ENCODE results near the gene PTPN5. TPM values are rescaled to one million over a fixed set of nuclear protein-coding genes. Genes with fewer than 3 reads are reported as not detected.
"Not testable (repeated sequence)": the region's sequence is repeated elsewhere in the genome, so short reads cannot be mapped to it uniquely, and the experiment has no call there.

PTPN5 gene
- total RNA-seq, 1 experiment from 2014 or later: not detected

DNA sequence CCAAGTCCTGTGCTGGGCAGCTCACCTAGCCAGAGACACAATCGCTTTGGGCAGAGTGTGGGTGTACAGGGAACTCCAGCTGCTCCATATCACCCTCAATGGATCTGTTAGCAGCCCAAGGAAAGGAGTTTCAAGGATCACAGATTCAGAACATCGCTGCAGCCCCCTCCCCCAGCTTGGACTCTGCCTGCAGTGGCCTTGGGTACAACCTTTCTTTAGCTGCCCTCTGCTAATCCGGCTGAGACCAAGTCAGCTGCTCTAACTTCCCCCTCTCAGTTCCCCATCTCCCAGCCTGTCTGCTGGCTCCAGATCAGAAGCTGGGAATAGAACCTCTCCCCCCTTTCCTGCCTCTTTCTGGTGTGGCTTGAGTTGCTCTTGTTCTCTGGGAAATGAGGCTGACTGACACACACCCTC is 91.7 kb downstream of the PTPN5 start:
- DNase-seq (ENCODE audit: low spot score): no peak
- in situ Hi-C loops (cut with HindIII; ENCODE audit: low sequenced_read_pairs): no loop called here

DNA sequence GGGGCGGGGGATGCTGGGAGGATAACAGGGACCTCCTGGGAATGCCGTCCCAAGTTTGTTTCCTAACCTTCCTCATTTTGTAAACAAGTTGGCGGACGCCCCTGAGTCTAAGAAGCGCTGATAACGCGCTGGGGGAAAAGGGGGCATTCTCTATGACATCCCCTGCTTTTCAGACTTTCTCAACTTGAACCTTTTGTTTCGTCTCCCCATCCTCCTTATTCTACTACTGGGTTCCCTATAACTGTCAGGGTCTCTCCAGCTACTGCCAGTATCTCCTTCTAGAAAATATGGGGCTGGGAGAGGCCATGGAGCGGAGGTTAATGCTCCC is 92.4 kb downstream of the PTPN5 start:
- no peak for DNase-seq (ENCODE audit: low spot score)
- in situ Hi-C loops (cut with HindIII; ENCODE audit: low sequenced_read_pairs): no loop called here

DNA sequence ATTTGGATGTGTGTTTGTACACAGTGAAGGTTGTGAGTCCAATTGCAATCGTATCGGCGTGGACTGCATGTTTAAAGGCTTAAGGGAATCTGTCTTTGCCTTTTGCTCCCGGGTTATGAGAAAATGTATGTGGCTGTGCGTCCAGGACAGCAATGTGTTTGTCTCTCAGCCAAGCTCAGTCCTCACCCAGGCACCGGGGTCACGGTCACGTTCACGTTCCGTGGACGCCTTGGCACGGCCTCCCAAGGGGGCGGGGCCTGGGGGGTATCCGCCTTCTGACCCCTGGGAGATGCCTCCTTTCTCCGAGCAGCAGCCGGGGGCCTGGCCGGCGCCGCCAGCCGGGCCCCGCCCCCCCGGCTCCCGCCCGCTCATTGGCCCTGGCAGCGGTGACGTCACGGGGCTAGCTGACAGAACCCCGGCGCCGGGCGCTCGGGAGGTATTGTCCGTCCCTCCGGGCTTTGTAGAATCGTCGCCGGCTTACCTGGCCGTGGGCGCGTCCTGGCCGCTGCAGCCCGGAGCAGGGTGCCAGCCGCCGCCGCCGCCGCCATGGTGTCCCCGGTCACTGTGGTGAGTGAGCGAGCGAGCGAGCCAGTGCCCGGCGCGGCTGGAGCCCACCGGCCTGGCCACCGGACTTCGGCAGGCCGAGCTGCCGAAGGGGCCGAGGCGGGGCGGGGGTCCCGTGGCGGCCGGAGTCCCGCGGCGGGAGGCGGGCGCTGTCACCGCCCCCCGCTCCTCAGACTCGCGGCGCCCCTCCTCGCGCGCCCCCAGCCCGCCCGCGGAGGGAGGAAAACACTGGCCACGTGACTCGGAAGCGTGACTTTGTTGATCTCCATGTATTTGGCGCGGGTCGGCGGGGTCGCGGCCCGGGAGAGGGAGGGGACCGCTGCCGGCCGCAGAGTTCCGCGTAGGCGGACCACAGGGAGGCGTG is 93.0 kb downstream of the PTPN5 start, which contains the start of gene TMEM86A:
Gene TMEM86A, plus strand, starts transcription at position 439 of the 928 bp plus-strand sequence. Its CDS starts 108 bp downstream, at position 547.
- DNase-seq (ENCODE audit: low spot score): peak; percentile 93
- in situ Hi-C loops (cut with HindIII; ENCODE audit: low sequenced_read_pairs): no loop called here

DNA sequence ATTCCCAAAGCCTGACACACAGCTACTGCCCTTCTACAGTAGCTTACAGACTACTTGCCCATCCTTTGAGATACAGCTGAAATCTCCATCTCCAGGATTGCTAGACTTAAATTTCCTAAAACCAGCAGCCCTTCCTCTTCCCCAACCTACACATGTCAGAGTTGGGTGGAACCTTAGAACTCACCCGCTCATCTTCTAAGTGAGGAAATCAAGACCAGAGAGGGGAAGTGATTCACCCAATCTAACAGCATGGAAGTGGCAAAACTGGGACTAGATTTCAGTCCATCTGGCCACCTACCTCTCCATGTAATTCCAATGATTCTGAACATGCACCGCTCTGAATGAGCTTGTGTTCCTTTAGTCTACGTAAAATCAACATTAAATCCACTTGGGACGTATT is 94.0 kb downstream of the PTPN5 start:
- DNase-seq (ENCODE audit: low spot score): no peak
- in situ Hi-C loops (cut with HindIII; ENCODE audit: low sequenced_read_pairs): no loop called here

DNA sequence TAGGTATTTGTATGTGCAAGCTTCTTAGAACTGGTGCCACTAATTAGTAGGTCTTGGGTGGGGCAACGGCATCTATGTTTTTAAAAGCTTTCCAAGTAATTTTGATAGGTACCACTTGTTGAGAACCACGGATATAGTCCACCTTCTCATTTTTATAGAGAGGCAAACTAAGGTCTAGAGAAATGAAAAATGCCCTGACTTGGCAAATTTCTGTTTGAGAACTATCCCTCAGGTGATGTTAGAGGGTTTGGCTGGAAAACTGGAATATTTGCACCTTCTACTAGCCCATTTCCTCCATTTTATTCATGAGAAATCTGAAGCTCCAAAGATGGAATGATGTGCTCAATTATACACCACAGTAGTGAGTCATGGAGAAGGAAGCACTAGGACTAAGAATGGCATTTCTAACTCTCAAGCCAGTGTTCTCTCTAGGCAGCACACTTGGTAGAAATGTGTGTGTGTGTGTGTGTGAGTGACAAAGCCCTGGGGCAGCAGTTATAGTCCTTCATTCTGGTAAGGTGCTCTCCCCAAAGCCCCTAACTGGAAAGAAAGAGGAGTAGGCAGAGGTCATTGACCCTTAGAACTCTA is 94.9 kb downstream of the PTPN5 start:
- DNase-seq (ENCODE audit: low spot score): no peak
- in situ Hi-C loops (cut with HindIII; ENCODE audit: low sequenced_read_pairs): no loop called here

DNA sequence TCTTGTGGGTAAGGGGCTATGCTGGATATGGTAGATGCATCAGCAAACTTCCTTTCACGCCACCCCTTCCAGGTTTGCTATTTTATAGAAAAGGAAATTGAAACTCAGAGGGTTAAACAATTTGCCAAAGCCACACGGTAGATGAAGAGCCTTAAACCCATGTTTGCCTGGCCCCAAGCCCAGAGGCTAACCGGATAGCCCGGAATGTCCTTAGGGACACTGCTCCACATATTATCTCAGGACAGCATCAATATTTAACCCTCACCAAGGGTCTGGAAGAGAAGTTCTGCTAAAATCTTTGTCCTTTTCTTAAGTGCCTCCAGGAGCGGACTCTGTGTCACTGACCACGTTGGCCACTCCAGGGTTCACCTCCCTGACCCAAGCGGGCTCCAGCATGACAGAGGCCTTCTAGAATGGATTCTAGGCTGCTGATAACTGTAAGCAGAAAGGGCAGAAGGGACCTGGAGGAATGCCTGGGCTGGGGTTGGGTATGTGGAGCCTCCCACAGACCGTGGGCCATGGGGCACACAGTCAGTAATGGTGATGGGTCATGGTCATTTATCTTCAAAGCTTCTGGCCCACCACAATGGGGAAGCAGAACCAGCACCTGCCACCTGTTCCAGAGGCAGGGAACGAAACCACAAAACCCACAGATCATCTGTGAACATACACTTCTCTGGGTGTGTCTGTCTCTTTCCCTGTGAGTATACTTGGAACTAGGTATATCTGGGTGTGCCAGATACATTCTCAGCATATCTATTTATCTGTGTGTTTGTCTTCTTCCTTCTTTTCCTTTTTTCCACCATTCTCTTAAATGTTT is 98.4 kb downstream of the PTPN5 start:
- DNase-seq (ENCODE audit: low spot score): no peak
- in situ Hi-C loops (cut with HindIII; ENCODE audit: low sequenced_read_pairs): no loop called here

DNA sequence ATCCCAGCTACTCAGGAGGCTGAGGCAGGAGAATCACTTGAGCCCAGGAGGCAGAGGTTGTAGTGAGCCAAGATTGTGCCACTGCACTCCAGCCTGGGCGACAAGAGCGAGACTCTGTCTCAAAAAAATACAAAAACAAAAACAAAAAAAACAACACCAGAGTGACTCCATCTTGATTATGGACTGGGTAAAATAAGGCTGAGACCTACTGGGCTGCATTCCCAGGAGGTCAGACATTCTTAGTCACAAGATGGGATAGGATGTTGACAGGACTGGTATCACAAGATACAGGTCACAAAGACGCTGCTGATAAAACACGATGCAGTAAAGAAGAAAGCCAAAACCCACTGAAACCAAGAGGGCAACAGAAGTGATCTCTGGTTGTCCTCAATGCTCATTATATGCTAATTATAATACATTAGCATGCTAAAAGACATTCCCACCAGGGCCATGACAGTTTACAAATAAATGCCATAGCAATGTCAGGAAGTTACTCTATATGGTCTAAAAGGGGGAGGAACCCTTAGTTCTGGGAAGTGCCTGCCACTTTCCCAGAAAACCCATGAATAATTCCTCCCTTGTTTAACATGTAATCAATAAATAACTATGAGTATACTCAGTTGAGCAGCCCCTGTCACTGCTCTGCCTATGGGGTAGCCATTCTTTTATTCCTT is 100.0 kb downstream of the PTPN5 start:
- DNase-seq (ENCODE audit: low spot score); in situ Hi-C loops (cut with HindIII; ENCODE audit: low sequenced_read_pairs): not testable (repeated sequence)

DNA sequence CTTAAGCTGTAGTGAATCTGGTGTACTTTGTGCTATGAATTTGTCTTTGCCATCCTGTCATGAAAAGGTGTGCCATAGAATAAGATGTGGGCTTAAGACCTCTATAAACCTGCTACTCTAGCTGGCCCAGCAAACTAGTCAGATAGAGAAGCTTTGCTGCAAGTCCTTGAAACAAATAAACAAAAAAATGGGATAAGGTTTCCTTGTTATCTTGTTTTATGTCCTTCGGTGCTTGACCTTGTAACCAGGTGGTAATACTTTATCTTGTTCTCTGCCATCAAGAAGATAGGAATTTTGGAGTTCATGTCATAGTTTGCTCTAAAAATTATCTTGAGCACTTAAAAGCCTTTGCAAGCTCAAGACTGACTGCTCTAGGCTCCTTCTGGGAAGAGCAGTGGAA is 107.3 kb downstream of the PTPN5 start:
- in situ Hi-C loops (cut with HindIII; ENCODE audit: low sequenced_read_pairs): no loop called here

DNA sequence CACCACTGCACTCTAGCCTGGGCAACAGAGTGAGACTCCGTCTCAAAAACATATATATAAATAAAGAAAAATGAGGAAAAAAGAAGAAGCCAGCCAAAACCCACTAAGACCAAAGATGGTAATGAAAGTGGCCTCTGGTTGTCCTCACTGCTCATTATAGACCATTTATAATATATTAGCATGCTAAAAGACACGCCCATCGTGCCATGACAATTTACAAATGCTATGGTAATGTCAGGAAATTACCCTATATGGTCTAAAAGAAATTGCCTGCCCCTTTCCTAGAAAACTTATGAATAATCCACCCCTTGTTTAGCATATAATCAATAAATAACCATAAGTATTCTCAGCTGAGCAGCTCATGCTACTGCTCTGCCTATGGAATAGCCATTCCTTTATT is 109.1 kb downstream of the PTPN5 start:
- no peak for DNase-seq (ENCODE audit: low spot score)
- in situ Hi-C loops (cut with HindIII; ENCODE audit: low sequenced_read_pairs): no loop called here

More for the DNA sequence above, 107.3 kb downstream of the PTPN5 start:
- no peak for DNase-seq (ENCODE audit: low spot score)

DNA sequence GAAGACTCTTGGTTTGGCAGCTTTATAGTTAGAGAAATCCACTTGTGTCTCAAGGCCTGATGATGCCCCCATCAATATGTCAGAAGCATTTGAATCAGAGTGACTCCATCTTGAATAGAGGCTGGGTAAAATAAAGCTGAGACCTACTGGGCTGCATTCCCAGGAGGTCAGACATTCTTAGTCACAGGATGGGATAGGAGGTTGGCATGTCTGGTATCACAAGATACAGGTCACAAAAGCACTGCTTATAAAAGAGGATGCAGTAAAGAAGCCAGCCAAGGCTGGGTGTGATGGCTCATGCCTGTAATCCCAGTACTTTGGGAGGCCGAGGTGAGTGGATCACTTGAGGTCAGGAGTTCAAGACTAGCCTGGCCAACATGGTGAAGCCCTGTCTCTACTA is 109.6 kb downstream of the PTPN5 start:
- DNase-seq (ENCODE audit: low spot score); in situ Hi-C loops (cut with HindIII; ENCODE audit: low sequenced_read_pairs): not testable (repeated sequence)

Other genes with a start within 250 kb of the PTPN5 start
- 15.1 and 18.5 TPM in 2 replicates for gene UEVLD, start 203.1 kb downstream of the PTPN5 start, total RNA-seq (2014; rRNA removed; shearing (Covaris generic))
- gene MISFA, start 192.0 kb downstream of the PTPN5 start, total RNA-seq (2014; rRNA removed; shearing (Covaris generic)): not detected in 2 replicates
- 20.9 and 25.8 TPM in 2 replicates for gene SPTY2D1, start 157.5 kb downstream of the PTPN5 start, total RNA-seq (2014; rRNA removed; shearing (Covaris generic))
- gene TMEM86A, start 93.0 kb downstream of the PTPN5 start, total RNA-seq (2014; rRNA removed; shearing (Covaris generic)): 0.34 and 0.55 TPM in 2 replicates
- gene IGSF22, start 65.6 kb downstream of the PTPN5 start, total RNA-seq (2014; rRNA removed; shearing (Covaris generic)): not detected in 2 replicates
- gene MRGPRX1, start 147.6 kb upstream of the PTPN5 start, total RNA-seq (2014; rRNA removed; shearing (Covaris generic)): not detected in 2 replicates

Measured in G401 (cell line).